ENCODE data around the gene IER5. TPM values are rescaled to one million over a fixed set of nuclear protein-coding genes. Genes with fewer than 3 reads are reported as not detected.

IER5 gene
- total RNA-seq, 1 experiment from 2014 or later = 9.4 TPM

DNA sequence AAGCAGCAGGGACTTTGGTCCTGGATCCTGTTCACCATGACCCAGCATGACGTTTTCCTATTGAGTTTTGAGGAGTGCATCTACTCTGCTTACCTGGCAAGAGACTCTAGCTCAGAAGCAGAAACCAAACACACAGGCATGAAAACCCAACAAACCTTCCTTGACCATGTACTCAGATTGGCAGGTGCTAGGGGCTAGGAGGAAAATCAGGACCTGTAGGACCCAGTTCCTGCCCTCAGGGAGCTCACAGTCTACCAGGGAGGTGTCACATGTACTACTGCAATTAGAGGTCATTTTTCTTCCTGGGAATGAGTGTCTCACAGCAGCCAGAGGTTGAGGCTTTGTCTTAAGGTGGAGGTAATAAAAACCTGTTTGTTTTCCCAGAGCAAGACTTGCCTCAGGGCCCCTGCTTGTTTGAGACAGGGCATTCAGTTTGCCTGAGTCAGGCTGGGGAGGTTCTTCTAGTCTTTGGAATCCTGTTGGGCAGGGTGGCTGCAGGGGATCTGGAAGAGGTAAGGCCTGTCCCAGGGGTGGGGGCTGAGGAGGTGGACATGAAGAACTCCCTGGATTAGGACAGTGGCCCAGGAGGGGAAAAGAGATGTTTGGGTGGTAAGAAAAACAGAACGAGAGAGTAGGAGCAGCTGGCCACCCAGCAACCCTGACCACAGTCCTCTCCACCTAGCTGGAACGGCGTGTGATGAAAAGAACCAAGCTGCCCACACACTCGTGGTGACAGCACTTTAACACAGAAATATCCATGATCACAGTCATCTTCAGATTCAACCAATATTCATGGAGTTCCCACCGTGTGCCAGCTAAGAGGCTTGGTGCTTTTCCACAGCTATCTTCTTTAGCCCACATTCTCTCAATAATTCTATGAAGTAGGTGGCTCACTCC, 30.8 kb downstream of the IER5 start:
- CTCF ChIA-PET = interaction anchor here (0.6 kb wide), 1 partner anchor 97 kb away, joined by 5 read pairs; no protein-coding TSS in a partner anchor
- no peaks in the 10 kb centered on the region for H3K36me3 ChIP-seq (ENCODE audit: control insufficient read depth, insufficient read depth, low read length)
- DNase-seq = peak; percentile 84 to 92
- POLR2A ChIA-PET = no interaction called here
- Mint-ChIP-seq H3K4me1 (ENCODE audit: low read depth, unreplicated experiment) (peaks cover 54% of the 10 kb centered on the region), H3K36me3 (ENCODE audit: insufficient read depth, unreplicated experiment) (peaks cover 9% of the 10 kb centered on the region), H3K9me3 (ENCODE audit: unreplicated experiment) (no peaks in the 10 kb centered on the region), H3K27ac (ENCODE audit: unreplicated experiment) (peak overlapping the region; percentile 95), H3K4me3 (ENCODE audit: unreplicated experiment) (peak overlapping the region; percentile 52), H3K27me3 (ENCODE audit: insufficient read depth, unreplicated experiment) (no peaks in the 10 kb centered on the region)
- peaks cover 6% of the 10 kb centered on the region; the same call in 1 of the 2 replicates for H3K9me3 ChIP-seq
- intact Hi-C loops (cut with micrococcal nuclease; ENCODE audit: unreplicated experiment) = loop anchor here (2.0 kb wide), 2 partner anchors 15 kb away; no protein-coding TSS in a partner anchor
- H3K4me1 ChIP-seq = peaks cover 50% of the 10 kb centered on the region
- TF ChIP-seq CTCF (IDR thresholded peaks at IDR 0.05; ENCODE audit: insufficient read depth in 1 of 2, low read depth in 1 of 2, low read length in 1 of 2, severe bottlenecking in 1 of 2, unreplicated experiment in 1 of 2) = no peak
- no peaks in the 10 kb centered on the region for H3K27me3 ChIP-seq (replicated peaks; ENCODE audit: control insufficient read depth, insufficient read depth, low read length)
- H3K4me3 ChIP-seq (ENCODE audit: low read depth, low read length) = no peak overlapping the region
- no TSS peak for BruUV-seq (replicated peaks)

DNA sequence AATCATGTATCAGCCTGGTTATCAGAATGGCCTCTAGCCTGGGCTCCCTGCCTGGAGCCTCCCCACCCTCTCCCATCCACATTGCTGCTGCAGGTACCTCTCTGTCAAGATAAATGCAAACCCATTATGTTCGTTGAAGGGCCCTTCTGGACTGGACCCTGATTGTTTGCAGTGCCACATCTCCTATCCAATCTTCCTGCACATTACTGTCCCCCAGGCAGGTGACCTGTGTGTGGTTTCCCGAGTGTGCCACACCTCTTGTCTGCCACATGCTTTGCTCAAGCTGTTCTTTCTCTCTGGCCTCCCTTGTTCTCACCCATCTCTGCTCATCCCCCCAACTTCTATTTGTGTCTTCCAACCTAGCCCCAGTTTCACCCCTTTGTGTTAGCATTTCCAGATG, 32.4 kb downstream of the IER5 start:
- peaks cover 9% of the 10 kb centered on the region for H3K36me3 Mint-ChIP-seq (ENCODE audit: insufficient read depth, unreplicated experiment)
- peaks cover 60% of the 10 kb centered on the region for H3K4me1 Mint-ChIP-seq (ENCODE audit: low read depth, unreplicated experiment)
- H3K27me3 ChIP-seq (replicated peaks; ENCODE audit: control insufficient read depth, insufficient read depth, low read length) = no peaks in the 10 kb centered on the region
- H3K4me3 Mint-ChIP-seq (ENCODE audit: unreplicated experiment) = peak overlapping the region; percentile 2
- no peak for TF ChIP-seq CTCF (IDR thresholded peaks at IDR 0.05; ENCODE audit: insufficient read depth in 1 of 2, low read depth in 1 of 2, low read length in 1 of 2, severe bottlenecking in 1 of 2, unreplicated experiment in 1 of 2)
- no peak overlapping the region for H3K4me3 ChIP-seq (ENCODE audit: low read depth, low read length)
- no peaks in the 10 kb centered on the region for H3K36me3 ChIP-seq (ENCODE audit: control insufficient read depth, insufficient read depth, low read length)
- H3K27ac Mint-ChIP-seq (ENCODE audit: unreplicated experiment) = peak overlapping the region; percentile 46
- peaks cover 6% of the 10 kb centered on the region; the same call in 1 of the 2 replicates for H3K9me3 ChIP-seq
- ChIA-PET POLR2A (no interaction called here), CTCF (interaction anchor here (0.7 kb wide), 1 partner anchor 239 kb away, joined by 3 read pairs; no protein-coding TSS in a partner anchor)
- DNase-seq = no peak
- peaks cover 9% of the 10 kb centered on the region for H3K9me3 Mint-ChIP-seq (ENCODE audit: unreplicated experiment)
- BruUV-seq (replicated peaks) = no TSS peak
- H3K27me3 Mint-ChIP-seq (ENCODE audit: insufficient read depth, unreplicated experiment) = no peaks in the 10 kb centered on the region
- peaks cover 48% of the 10 kb centered on the region for H3K4me1 ChIP-seq
- intact Hi-C loops (cut with micrococcal nuclease; ENCODE audit: unreplicated experiment) = no loop called here

DNA sequence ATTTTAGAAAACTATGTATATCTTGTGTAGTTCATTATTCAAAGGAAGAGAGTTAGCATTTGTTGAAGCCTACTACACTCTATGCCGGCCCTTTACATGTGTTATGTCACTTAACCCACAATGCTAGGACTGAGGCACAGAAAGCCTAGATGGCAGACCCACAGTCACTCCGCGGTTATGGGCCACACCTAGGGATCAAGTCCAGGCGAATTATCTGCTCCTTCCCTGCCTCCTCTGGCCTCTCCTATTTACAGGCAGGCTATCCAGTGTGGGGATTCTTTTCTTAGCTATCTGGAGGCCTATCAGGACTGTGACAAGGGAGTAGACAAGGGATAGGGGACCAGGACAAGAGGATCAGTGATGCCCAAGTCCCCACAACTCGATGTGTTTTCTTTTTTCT, 33.0 kb downstream of the IER5 start:
- CTCF ChIA-PET = interaction anchor here (0.6 kb wide), 1 partner anchor 11 kb away, joined by 3 read pairs; no protein-coding TSS in a partner anchor
- DNase-seq = no peak

More for the DNA sequence above, 33.0 kb downstream of the IER5 start:
- Histone ChIP-seq H3K4me1 (peaks cover 50% of the 10 kb centered on the region), H3K4me3 (ENCODE audit: low read depth, low read length) (no peak overlapping the region), H3K9me3 (peaks cover 6% of the 10 kb centered on the region; the same call in 1 of the 2 replicates), H3K27me3 (replicated peaks; ENCODE audit: control insufficient read depth, insufficient read depth, low read length) (no peaks in the 10 kb centered on the region), H3K36me3 (ENCODE audit: control insufficient read depth, insufficient read depth, low read length) (no peaks in the 10 kb centered on the region)
- H3K27ac Mint-ChIP-seq (ENCODE audit: unreplicated experiment) = no peak overlapping the region
- no peak for TF ChIP-seq CTCF (IDR thresholded peaks at IDR 0.05; ENCODE audit: insufficient read depth in 1 of 2, low read depth in 1 of 2, low read length in 1 of 2, severe bottlenecking in 1 of 2, unreplicated experiment in 1 of 2)
- POLR2A ChIA-PET = no interaction called here
- no peak overlapping the region for H3K4me3 Mint-ChIP-seq (ENCODE audit: unreplicated experiment)
- H3K9me3 Mint-ChIP-seq (ENCODE audit: unreplicated experiment) = peaks cover 9% of the 10 kb centered on the region
- intact Hi-C loops (cut with micrococcal nuclease; ENCODE audit: unreplicated experiment) = no loop called here
- no peaks in the 10 kb centered on the region for H3K27me3 Mint-ChIP-seq (ENCODE audit: insufficient read depth, unreplicated experiment)
- H3K36me3 Mint-ChIP-seq (ENCODE audit: insufficient read depth, unreplicated experiment) = peaks cover 9% of the 10 kb centered on the region
- peaks cover 60% of the 10 kb centered on the region for H3K4me1 Mint-ChIP-seq (ENCODE audit: low read depth, unreplicated experiment)
- no TSS peak for BruUV-seq (replicated peaks)

Measured in Caco-2 (cell line).